ENCODE results near the gene SPATA31E1.

DNA sequence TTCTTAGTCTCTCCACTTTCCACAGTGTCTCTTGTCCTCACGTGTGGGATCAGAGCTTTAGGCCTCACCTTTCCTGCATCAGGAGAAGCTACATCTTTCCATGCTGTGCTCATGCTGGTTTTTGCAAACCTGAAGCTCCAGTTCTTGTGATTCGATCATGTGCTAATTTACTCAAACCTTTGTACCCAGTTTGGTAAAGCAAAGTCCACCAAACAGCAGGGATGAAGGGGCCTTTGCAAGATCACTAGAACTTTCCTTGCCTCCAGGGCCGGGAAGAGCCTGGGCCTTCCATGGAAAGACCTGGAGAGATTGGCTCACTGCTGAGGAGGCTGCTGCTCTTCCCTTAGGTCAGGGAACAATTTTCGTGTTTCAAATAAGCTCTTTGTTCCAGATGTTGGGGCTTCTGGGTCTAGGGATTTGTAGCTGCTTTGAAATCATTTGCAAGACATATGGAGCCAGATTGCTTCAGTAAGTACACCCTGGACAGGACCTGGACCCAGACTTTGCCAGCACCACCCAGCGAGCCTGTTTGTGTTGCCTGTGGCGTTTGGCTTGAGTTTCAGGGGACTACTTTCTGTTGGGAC, 18.7 kb upstream of the SPATA31E1 start:
- TF ChIP-seq FOXP2 (optimal IDR thresholded peaks at IDR 0.05; ENCODE audit: borderline replicate concordance, extremely low read depth, extremely low read length, insufficient read depth) (no peak), POLR2AphosphoS5 (IDR thresholded peaks at IDR 0.05; ENCODE audit: low read depth, low read length) (no peak), TAF1 (IDR thresholded peaks at IDR 0.05; ENCODE audit: borderline replicate concordance, insufficient read depth, low read length) (no peak), SIN3A (IDR thresholded peaks at IDR 0.05; ENCODE audit: borderline replicate concordance, insufficient read depth, low read length) (no peak)
- TF ChIP-seq, protein P1, sequence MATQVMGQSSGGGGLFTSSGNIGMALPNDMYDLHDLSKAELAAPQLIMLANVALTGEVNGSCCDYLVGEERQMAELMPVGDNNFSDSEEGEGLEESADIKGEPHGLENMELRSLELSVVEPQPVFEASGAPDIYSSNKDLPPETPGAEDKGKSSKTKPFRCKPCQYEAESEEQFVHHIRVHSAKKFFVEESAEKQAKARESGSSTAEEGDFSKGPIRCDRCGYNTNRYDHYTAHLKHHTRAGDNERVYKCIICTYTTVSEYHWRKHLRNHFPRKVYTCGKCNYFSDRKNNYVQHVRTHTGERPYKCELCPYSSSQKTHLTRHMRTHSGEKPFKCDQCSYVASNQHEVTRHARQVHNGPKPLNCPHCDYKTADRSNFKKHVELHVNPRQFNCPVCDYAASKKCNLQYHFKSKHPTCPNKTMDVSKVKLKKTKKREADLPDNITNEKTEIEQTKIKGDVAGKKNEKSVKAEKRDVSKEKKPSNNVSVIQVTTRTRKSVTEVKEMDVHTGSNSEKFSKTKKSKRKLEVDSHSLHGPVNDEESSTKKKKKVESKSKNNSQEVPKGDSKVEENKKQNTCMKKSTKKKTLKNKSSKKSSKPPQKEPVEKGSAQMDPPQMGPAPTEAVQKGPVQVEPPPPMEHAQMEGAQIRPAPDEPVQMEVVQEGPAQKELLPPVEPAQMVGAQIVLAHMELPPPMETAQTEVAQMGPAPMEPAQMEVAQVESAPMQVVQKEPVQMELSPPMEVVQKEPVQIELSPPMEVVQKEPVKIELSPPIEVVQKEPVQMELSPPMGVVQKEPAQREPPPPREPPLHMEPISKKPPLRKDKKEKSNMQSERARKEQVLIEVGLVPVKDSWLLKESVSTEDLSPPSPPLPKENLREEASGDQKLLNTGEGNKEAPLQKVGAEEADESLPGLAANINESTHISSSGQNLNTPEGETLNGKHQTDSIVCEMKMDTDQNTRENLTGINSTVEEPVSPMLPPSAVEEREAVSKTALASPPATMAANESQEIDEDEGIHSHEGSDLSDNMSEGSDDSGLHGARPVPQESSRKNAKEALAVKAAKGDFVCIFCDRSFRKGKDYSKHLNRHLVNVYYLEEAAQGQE (IDR thresholded peaks at IDR 0.05; ENCODE audit: insufficient read depth in 1 of 2, low read depth in 2 of 2, low read length in 2 of 2), result no peak

All from PFSK-1 (cell line).